ENCODE results near the gene ATG7.
"Not testable (repeated sequence)": the region's sequence is repeated elsewhere in the genome, so short reads cannot be mapped to it uniquely, and the experiment has no call there.

The ATG7 gene

GRCh38 chr3:11477407-11477911 lies 205.3 kb downstream of the ATG7 start:
- DNase-seq = no peak

GRCh38 chr3:11478167-11478566 lies 206.0 kb downstream of the ATG7 start:
- DNase-seq = no peak

- no peak for DNase-seq
These were observed 207.0 kb downstream of the ATG7 start for GRCh38 chr3:11479221-11479620.

- no peak for DNase-seq
These were observed 208.6 kb downstream of the ATG7 start for GRCh38 chr3:11480663-11481298.

GRCh38 chr3:11481556-11481955 lies 209.4 kb downstream of the ATG7 start:
- DNase-seq = no peak

- DNase-seq = no peak
These were observed 209.8 kb downstream of the ATG7 start for GRCh38 chr3:11482021-11482420.

- not testable (repeated sequence) for DNase-seq
These were observed 216.2 kb downstream of the ATG7 start for GRCh38 chr3:11488356-11488755.

GRCh38 chr3:11494131-11494916 lies 222.1 kb downstream of the ATG7 start:
- DNase-seq = no peak

GRCh38 chr3:11495948-11496557 lies 223.9 kb downstream of the ATG7 start:
- DNase-seq = no peak

GRCh38 chr3:11498177-11498576 lies 226.0 kb downstream of the ATG7 start:
- no peak for DNase-seq

GRCh38 chr3:11498646-11499045 lies 226.4 kb downstream of the ATG7 start:
- no peak for DNase-seq

- no peak for DNase-seq
These were observed 226.9 kb downstream of the ATG7 start for GRCh38 chr3:11499144-11499543.

GRCh38 chr3:11502413-11502812 lies 230.2 kb downstream of the ATG7 start:
- not testable (repeated sequence) for DNase-seq

- DNase-seq = no peak
These were observed 235.5 kb downstream of the ATG7 start for GRCh38 chr3:11507719-11508118.

GRCh38 chr3:11508346-11509172 lies 236.4 kb downstream of the ATG7 start:
- no peak for DNase-seq

- no peak for DNase-seq
These were observed 237.2 kb downstream of the ATG7 start for GRCh38 chr3:11509173-11510000.

- DNase-seq = no peak
These were observed 237.8 kb downstream of the ATG7 start for GRCh38 chr3:11510001-11510340.

- DNase-seq = no peak
These were observed 238.2 kb downstream of the ATG7 start for GRCh38 chr3:11510356-11510755.

GRCh38 chr3:11511606-11512005 lies 239.4 kb downstream of the ATG7 start:
- not testable (repeated sequence) for DNase-seq

GRCh38 chr3:11513125-11513816 lies 241.1 kb downstream of the ATG7 start:
- not testable (repeated sequence) for DNase-seq

- no peak for DNase-seq
These were observed 241.6 kb downstream of the ATG7 start for GRCh38 chr3:11513817-11514135.
